Kidney (tissue), 14 donors: ENCODE measurements around the gene IER3. TPM values are rescaled to one million over a fixed set of nuclear protein-coding genes. Genes with fewer than 3 reads are reported as not detected.
"Not testable (repeated sequence)": the region's sequence is repeated elsewhere in the genome, so short reads cannot be mapped to it uniquely, and the experiment has no call there.

ENCODE experiments used
- DNase-seq, 5 donors: peaks; one replicate each; pipeline ENCODE4 v3.0.0-alpha.2; 2013 to 2020
- FAIRE-seq: peaks from 2 replicates; lab custom pipeline; 2012; peaks lifted over from hg19 to GRCh38; lab: Jason Lieb, UNC
- H3K27ac ChIP-seq, 2 donors: one replicate each; pipeline ENCODE4 v1.7.0; 2013; ENCODE audit warnings: low read depth in 2 of 2, low read length in 2 of 2, inconsistent platforms in 1 of 2
- H3K27me3 ChIP-seq: one replicate; pipeline ENCODE4 v1.7.1; 2013; ENCODE audit warnings: low read length, inconsistent platforms; ENCODE audit not compliant: control insufficient read depth, insufficient read depth
- H3K36me3 ChIP-seq, 3 donors: one replicate each; pipeline versions ENCODE4 v1.7.0 to v1.7.1; 2013; ENCODE audit warnings: low read length in 3 of 3, control low read depth in 1 of 3, inconsistent platforms in 1 of 3; ENCODE audit not compliant: insufficient read depth in 3 of 3, control insufficient read depth in 2 of 3
- H3K4me1 ChIP-seq, 3 donors: one replicate each; pipeline versions ENCODE4 v1.7.0 to v1.7.1; 2013; ENCODE audit warnings: low read length in 3 of 3, inconsistent platforms in 1 of 3, low read depth in 1 of 3; ENCODE audit not compliant: control insufficient read depth in 2 of 3, insufficient read depth in 2 of 3
- H3K4me3 ChIP-seq, 3 donors: one replicate each; pipeline versions ENCODE4 v1.7.0 to v1.8.1; 2013; ENCODE audit warnings: low read length in 3 of 3, control low read depth in 1 of 3, inconsistent platforms in 1 of 3
- H3K9ac ChIP-seq, 3 donors: one replicate each; pipeline versions ENCODE4 v1.7.0 to v1.7.1; 2013; ENCODE audit warnings: low read length in 3 of 3, control low read depth in 1 of 3, inconsistent platforms in 1 of 3
- H3K9me3 ChIP-seq, 3 donors: one replicate each; pipeline versions ENCODE4 v1.7.0 to v1.7.1; 2013; ENCODE audit warnings: low read length in 3 of 3, control low read depth in 1 of 3, inconsistent platforms in 1 of 3; ENCODE audit not compliant: control insufficient read depth in 2 of 3, insufficient read depth in 1 of 3
- intact Hi-C: fragments of 100-400 bp; cut with DNase I; formaldehyde crosslinking; loops from one replicate; pipeline ENCODE4 v1.11.1; 2022
- polyA plus RNA-seq: library from polyadenylated mRNA; stranded (reverse); fragments of 350-450 nt; fragmentation: Illumina TruSeq; extraction: RNeasy Lipid Tissue Mini Kit (QIAGEN cat#74804); gene quantifications from one replicate; pipeline ENCODE4 v1.2.3, GENCODE V29; 2014; ENCODE audit warnings: low read depth, low replicate concordance; ENCODE audit not compliant: insufficient read depth
- total RNA-seq: library from RNA; stranded (reverse); fragmentation: NEBNext Ultra II Directional; extraction: Animal tissue kit (Norgen Biotek cat#: 25700); gene quantifications from one replicate; pipeline ENCODE4 v1.2.1, GENCODE V29; 2021
- TF ChIP-seq, protein P1 (sequence below): IDR thresholded peaks from 3 replicates; pipeline ENCODE4 v1.5.1; 2012; ENCODE audit warnings: mild to moderate bottlenecking, moderate library complexity, borderline replicate concordance; ENCODE audit not compliant: insufficient read depth; ENCODE audit errors: extremely low read depth
- donor health status: control.
- donor health status: control.
- donor health status: control.
- donor health status: control.
- donor health status: control.
- donor health status: DM: yes; HTN: yes; CAD: no.
- donor health status: Normal renal cell carcinoma (clear cell type).

The IER3 gene
- total and polyA plus RNA-seq, 2 donors from 2014 or later, result 59.5 to 94.3 TPM

DNA sequence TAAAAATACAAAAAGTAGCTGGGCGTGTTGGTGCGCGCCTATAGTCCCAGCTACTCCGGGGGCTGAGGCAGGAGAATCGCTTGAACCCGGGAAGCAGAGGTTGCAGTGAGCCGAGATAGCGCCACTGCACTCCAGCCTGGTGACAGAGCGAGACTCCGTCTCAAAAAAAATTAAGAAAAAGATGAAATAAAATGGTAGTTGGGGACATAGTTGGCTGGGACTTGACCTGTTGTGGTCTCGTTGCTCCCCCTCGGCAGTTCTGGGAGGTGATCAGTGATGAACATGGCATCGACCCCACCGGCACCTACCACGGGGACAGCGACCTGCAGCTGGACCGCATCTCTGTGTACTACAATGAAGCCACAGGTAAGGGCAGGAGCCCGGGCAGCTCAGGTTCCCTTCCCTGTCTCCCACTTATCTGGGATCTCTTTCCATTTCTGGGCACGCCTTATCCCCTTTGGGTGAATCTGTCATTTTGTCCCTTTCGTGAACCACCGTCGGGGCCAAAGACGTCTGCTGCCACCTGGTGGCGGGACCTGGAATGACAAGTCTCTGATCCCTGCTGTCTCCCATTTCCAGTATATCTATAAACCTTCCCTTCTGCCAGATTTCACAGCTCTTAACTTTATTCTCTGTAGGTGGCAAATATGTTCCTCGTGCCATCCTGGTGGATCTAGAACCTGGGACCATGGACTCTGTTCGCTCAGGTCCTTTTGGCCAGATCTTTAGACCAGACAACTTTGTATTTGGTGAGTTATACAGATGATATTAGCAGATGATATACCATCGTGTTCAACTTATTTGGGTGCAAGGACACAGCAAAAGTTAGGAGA, 21.9 kb downstream of the IER3 start:
- peaks cover 4 to 11% (median 4%) of the 10 kb centered on the region in 3 donors for H3K4me1 ChIP-seq
- H3K4me3 ChIP-seq, result peak overlapping the region in 2 of 3 donors; percentile 75 to 77
- peaks cover 19 to 34% (median 20%) of the 10 kb centered on the region in 3 donors for H3K36me3 ChIP-seq
- no peak overlapping the region for H3K27ac ChIP-seq
- no peaks in the 10 kb centered on the region for H3K27me3 ChIP-seq
- intact Hi-C loops, result loop anchor here (5.0 kb wide), 1 partner anchor 40 kb away; no protein-coding TSS in a partner anchor
- no peaks in the 10 kb centered on the region for H3K9me3 ChIP-seq
- H3K9ac ChIP-seq, result peak overlapping the region in 2 of 3 donors; percentile 33 to 52
- peak; percentile 86 to 90 (median 89) for DNase-seq
- TF ChIP-seq, protein P1, sequence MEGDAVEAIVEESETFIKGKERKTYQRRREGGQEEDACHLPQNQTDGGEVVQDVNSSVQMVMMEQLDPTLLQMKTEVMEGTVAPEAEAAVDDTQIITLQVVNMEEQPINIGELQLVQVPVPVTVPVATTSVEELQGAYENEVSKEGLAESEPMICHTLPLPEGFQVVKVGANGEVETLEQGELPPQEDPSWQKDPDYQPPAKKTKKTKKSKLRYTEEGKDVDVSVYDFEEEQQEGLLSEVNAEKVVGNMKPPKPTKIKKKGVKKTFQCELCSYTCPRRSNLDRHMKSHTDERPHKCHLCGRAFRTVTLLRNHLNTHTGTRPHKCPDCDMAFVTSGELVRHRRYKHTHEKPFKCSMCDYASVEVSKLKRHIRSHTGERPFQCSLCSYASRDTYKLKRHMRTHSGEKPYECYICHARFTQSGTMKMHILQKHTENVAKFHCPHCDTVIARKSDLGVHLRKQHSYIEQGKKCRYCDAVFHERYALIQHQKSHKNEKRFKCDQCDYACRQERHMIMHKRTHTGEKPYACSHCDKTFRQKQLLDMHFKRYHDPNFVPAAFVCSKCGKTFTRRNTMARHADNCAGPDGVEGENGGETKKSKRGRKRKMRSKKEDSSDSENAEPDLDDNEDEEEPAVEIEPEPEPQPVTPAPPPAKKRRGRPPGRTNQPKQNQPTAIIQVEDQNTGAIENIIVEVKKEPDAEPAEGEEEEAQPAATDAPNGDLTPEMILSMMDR, result peak; percentile 97
- FAIRE-seq, result no peak

DNA sequence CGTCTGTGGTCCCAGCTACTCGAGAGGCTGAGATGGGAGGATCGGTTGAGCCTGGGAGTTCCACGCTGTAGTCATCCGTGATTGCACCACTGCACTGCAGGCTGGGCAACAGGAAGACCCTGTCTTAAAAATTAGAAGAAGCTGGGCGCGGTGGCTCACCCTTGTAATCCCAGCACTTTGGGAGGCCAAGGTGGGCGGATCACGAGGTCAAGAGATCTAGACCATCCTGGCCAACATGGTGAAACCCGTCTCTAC, 22.4 kb downstream of the IER3 start:
- Histone ChIP-seq H3K9ac (peak overlapping the region in 2 of 3 donors; percentile 57 to 74), H3K27ac (peak overlapping the region; percentile 89 to 92), H3K36me3 (peaks cover 16 to 31% (median 20%) of the 10 kb centered on the region in 3 donors), H3K4me3 (peak overlapping the region; percentile 66 to 77 (median 75)), H3K4me1 (peaks cover 4 to 11% (median 4%) of the 10 kb centered on the region in 3 donors)
- not testable (repeated sequence) for H3K9me3 ChIP-seq, FAIRE-seq, H3K27me3 ChIP-seq, DNase-seq
- intact Hi-C loops, result loop anchor here (5.0 kb wide), 1 partner anchor 40 kb away; no protein-coding TSS in a partner anchor

DNA sequence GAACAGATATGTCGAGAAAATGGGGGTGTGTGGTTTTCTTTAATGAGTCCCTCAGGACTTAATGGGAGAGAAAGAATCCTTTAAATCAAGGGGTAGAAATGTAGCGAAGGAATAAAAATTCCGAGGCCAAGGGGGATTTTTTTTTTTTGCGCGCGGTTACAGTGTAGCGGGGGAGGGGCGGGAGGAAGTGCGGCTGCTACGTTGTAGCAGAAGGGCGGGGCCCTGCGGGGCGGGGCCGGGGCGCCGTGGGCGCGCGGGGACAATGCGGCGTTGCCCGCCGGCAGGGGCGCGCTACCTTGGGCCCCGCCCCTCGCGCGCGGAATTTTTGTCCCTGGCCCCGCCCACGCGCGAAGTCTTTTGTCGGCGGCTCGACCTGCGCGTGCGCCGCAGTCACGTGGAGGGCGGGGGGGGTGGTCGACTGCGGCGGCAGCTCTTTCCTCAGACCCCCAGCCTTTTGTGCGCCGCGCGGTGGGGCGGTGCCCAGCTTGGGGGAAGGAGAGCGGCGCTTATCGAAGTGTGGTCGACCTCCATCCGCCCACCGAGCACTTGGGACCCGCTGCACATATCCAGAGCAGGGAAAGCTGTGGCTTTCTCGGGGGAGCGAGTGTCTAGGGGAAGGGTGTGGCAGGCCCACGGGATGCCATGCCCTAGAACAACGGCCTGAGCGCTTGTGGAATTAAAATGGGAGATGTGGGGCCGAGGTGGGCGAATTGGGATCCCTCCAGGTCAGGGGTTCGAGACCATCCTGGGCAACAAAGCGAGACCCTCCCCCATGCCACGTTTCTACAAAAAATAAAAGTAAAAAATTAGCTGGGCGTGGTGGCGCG, 22.9 kb downstream of the IER3 start:
- Histone ChIP-seq H3K9me3 (no peaks in the 10 kb centered on the region), H3K9ac (peak overlapping the region; percentile 61 to 99 (median 93)), H3K27me3 (no peaks in the 10 kb centered on the region), H3K27ac (peak overlapping the region; percentile 92 to 95), H3K36me3 (peaks cover 16 to 28% (median 20%) of the 10 kb centered on the region in 3 donors), H3K4me3 (peak overlapping the region; percentile 93 to 98 (median 94)), H3K4me1 (peaks cover 4 to 13% (median 4%) of the 10 kb centered on the region in 3 donors)
- intact Hi-C loops, result loop anchor here (5.0 kb wide), 1 partner anchor 39 kb away; no protein-coding TSS in a partner anchor
- TF ChIP-seq, protein P1, result peak; percentile 54
- peak; percentile 92 to 97 (median 95) for DNase-seq
- no peak for FAIRE-seq
